GM21786 (cell line): ENCODE results near the gene GBA2.
A peak's percentile ranks its signal among the peaks of the same experiment; 100 is the strongest.

ENCODE experiments used
- ATAC-seq: cut with Tn5 transposase; IDR thresholded peaks from one replicate; pipeline ENCODE4 v1.9.1; 2021; ENCODE audit not compliant: unreplicated experiment

The GBA2 gene

GRCh38 chr9:35748858-35749514, at the start of gene GBA2, which contains the start of gene RGP1:
Gene GBA2, minus strand, starts transcription at chr9:35749228. Its CDS starts 524 bp downstream, at chr9:35748704.
Gene RGP1, plus strand, starts transcription at chr9:35749287. Its CDS starts 469 bp downstream, at chr9:35749756.
- ATAC-seq, result peak; percentile 75

- no peak for ATAC-seq
Measured at GRCh38 chr9:35797311-35798109, 48.5 kb upstream of the GBA2 start.

GRCh38 chr9:35795695-35796094, 46.7 kb upstream of the GBA2 start:
- no peak for ATAC-seq

- no peak for ATAC-seq
Measured at GRCh38 chr9:35793461-35793860, 44.4 kb upstream of the GBA2 start.

GRCh38 chr9:35792826-35793225, 43.8 kb upstream of the GBA2 start:
- ATAC-seq, result no peak

- ATAC-seq, result no peak
Measured at GRCh38 chr9:35792024-35792813, 43.2 kb upstream of the GBA2 start.

- ATAC-seq, result no peak
Measured at GRCh38 chr9:35791297-35791921, 42.4 kb upstream of the GBA2 start, which contains the start of gene NPR2. Gene NPR2, plus strand, starts transcription at chr9:35791591. Its CDS starts 818 bp downstream, at chr9:35792409.

GRCh38 chr9:35790385-35791296, 41.6 kb upstream of the GBA2 start:
- ATAC-seq, result no peak

- no peak for ATAC-seq
Measured at GRCh38 chr9:35790025-35790384, 41.0 kb upstream of the GBA2 start.

GRCh38 chr9:35789541-35789940, 40.5 kb upstream of the GBA2 start:
- ATAC-seq, result no peak

- no peak for ATAC-seq
Measured at GRCh38 chr9:35783418-35783817, 34.4 kb upstream of the GBA2 start.

GRCh38 chr9:35781066-35781465, 32.0 kb upstream of the GBA2 start:
- no peak for ATAC-seq

GRCh38 chr9:35778496-35778895, 29.5 kb upstream of the GBA2 start:
- ATAC-seq, result no peak

- ATAC-seq, result no peak
Measured at GRCh38 chr9:35776018-35776417, 27.0 kb upstream of the GBA2 start.

GRCh38 chr9:35774907-35775635, 26.0 kb upstream of the GBA2 start:
- no peak for ATAC-seq

- ATAC-seq, result no peak
Measured at GRCh38 chr9:35771943-35772342, 22.9 kb upstream of the GBA2 start.

GRCh38 chr9:35771534-35771933, 22.5 kb upstream of the GBA2 start:
- ATAC-seq, result no peak

GRCh38 chr9:35771075-35771433, 22.0 kb upstream of the GBA2 start:
- no peak for ATAC-seq

GRCh38 chr9:35769763-35770162, 20.7 kb upstream of the GBA2 start:
- ATAC-seq, result no peak
